Measurements from ENCODE around the gene MSANTD7. TPM values are rescaled to one million over a fixed set of nuclear protein-coding genes. Genes with fewer than 3 reads are reported as not detected.

The MSANTD7 gene, protein sequence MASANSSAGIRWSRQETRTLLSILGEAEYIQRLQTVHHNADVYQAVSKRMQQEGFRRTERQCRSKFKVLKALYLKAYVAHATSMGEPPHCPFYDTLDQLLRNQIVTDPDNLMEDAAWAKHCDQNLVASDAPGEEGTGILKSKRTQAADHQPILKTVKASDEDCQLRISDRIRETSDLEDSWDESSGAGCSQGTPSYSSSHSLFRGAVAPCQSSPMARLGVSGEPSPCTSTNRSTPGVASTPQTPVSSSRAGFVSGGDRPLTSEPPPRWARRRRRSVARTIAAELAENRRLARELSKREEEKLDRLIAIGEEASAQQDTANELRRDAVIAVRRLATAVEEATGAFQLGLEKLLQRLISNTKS
- total RNA-seq (10 to 100 TPM in 6 of 7 donors, 1 to 10 TPM in 1; 10.0 to 18.4 (median 12.8) TPM), polyA plus RNA-seq (1 to 10 TPM; 2.4 to 3.5 (median 2.9) TPM)
- long read RNA-seq, donor 1, full-length matches to known transcripts, result 2 of 2 reads
- long read RNA-seq, donor 1, partial matches to known transcripts, result 0 of 2 reads
- long read RNA-seq, donor 1, other reads (novel, unspliced or antisense), result 0 of 2 reads
- long read RNA-seq, donor 2, full-length matches to known transcripts, result 2 of 2 reads
- long read RNA-seq, donor 2, partial matches to known transcripts, result 0 of 2 reads
- long read RNA-seq, donor 2, other reads (novel, unspliced or antisense), result 0 of 2 reads

DNA sequence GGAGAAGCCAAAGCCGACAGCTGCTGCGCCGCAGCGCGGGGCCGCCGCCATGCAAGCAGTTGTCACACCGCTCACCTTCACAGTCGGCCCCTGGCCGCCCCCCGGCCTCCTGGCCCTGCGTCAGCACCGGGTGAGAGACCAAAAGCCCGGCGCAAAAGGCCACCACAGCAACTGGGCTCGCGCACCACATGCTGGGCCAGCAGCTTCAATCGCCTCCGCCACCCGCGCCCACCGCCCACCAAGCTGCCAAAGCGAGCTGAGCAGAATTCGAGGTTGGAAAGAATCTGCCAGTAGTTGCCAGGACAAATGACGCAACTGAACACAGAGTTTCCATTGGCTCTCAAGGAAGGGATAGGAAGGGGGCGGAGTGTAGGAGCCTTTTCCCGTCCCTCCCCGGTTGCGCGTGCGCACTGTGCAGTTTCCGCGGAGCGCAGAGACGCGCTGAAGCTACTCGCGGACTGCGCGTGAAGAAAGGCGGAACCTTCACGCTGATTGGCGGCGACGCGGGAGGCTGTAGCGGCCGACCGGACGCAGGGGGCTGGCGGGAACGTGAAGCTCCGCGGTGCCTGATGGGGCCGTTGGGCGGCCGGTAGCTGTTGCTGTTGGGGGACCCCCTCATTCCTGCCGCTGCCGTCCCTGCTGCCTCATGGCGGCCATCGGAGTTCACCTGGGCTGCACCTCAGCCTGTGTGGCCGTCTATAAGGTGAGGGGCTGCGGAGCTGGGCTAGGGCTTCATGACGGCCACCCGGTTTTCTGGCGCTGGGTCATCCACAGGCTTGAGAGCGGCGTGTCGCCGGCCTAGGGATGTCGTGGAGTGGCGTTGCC, at the start of gene MSANTD7, which contains the start of the genes CDNF and HSPA14:
Gene MSANTD7 (plus strand): TSS at position 550 of the 825 bp plus-strand sequence. CDS start 3,979 bp downstream, outside the sequence.
Gene CDNF (minus strand): TSS at position 281 of the 825 bp plus-strand sequence. CDS start 91 bp downstream, at position 190.
Gene HSPA14 (plus strand): TSS at position 550 of the 825 bp plus-strand sequence. CDS start 97 bp downstream, at position 647.
- intact Hi-C loops (cut with DNase I; ENCODE audit: low total_unique reads), result loop anchor here (5.0 kb wide), 1 partner anchor 301 kb away; no protein-coding TSS in a partner anchor
- Histone ChIP-seq H3K4me3 (peak within 1 kb of the TSS; percentile 75 to 98 (median 92)), H3K4me1 (peaks cover 10 to 39% (median 27%) of the 10 kb centered on the region in 6 donors), H3K36me3 (peaks cover 0 to 35% (median 17%) of the 10 kb centered on the region in 6 donors), H3K9me3 (no peaks in the 10 kb centered on the region), H3K27ac (peak within 1 kb of the TSS; percentile 80 to 96 (median 91)), H3K27me3 (replicated peaks in 1 of 7) (no peaks in the 10 kb centered on the region)
- TF ChIP-seq POLR2A (IDR thresholded peaks at IDR 0.05) (peak in 2 of 3 donors; percentile 74 to 84), POLR2AphosphoS5 (IDR thresholded peaks at IDR 0.05) (peak; percentile 88 to 98 (median 95))
- TF ChIP-seq, protein P1, sequence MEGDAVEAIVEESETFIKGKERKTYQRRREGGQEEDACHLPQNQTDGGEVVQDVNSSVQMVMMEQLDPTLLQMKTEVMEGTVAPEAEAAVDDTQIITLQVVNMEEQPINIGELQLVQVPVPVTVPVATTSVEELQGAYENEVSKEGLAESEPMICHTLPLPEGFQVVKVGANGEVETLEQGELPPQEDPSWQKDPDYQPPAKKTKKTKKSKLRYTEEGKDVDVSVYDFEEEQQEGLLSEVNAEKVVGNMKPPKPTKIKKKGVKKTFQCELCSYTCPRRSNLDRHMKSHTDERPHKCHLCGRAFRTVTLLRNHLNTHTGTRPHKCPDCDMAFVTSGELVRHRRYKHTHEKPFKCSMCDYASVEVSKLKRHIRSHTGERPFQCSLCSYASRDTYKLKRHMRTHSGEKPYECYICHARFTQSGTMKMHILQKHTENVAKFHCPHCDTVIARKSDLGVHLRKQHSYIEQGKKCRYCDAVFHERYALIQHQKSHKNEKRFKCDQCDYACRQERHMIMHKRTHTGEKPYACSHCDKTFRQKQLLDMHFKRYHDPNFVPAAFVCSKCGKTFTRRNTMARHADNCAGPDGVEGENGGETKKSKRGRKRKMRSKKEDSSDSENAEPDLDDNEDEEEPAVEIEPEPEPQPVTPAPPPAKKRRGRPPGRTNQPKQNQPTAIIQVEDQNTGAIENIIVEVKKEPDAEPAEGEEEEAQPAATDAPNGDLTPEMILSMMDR (IDR thresholded peaks at IDR 0.05 in 8 of 11, conservative IDR thresholded peaks at IDR 0.05 in 3 of 11), result peak in 6 of 11 experiments; percentile 13 to 48 (median 41)
- 0 to 1% (median 1%) methylated on average over 29 to 72 of the region's 72 CpGs for WGBS, 5 donors
- DNase-seq, result peak; percentile 100

DNA sequence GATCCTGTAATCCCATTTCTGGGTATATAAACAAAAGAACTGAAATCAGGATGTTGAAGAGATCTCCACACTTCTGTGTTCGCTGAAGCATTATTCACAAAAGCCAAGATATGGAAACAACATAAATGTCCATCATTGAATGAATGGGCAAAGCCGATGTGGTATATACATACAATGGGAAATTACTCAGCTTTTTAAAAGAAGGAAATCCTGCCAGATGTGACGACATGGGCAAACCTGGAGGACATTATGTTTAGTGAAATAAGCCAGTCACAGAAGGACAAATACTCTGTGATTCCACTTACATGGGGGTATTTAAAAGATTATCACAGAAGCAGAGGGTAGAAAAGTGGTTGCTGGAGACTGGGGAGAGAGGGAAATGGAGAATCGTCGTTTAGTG, 39.5 kb upstream of the MSANTD7 start:
- 17 to 33% (median 25%) methylated on average over 5 of the region's 5 CpGs for WGBS, 5 donors
- no peaks in the 10 kb centered on the region for H3K9me3 ChIP-seq
- H3K4me1 ChIP-seq, result peaks cover 0 to 21% (median 7%) of the 10 kb centered on the region in 6 donors
- no peaks in the 10 kb centered on the region for H3K27me3 ChIP-seq (replicated peaks in 1 of 7)
- intact Hi-C loops (cut with DNase I; ENCODE audit: low total_unique reads), result no loop called here
- no peak overlapping the region for H3K4me3 ChIP-seq
- H3K36me3 ChIP-seq, result no peaks in the 10 kb centered on the region
- no peak overlapping the region for H3K27ac ChIP-seq
- no peak for DNase-seq
- TF ChIP-seq, protein P1 (IDR thresholded peaks at IDR 0.05 in 8 of 11, conservative IDR thresholded peaks at IDR 0.05 in 3 of 11), result no peak
- TF ChIP-seq POLR2A (IDR thresholded peaks at IDR 0.05), result no peak
- no peak for TF ChIP-seq POLR2AphosphoS5 (IDR thresholded peaks at IDR 0.05)

DNA sequence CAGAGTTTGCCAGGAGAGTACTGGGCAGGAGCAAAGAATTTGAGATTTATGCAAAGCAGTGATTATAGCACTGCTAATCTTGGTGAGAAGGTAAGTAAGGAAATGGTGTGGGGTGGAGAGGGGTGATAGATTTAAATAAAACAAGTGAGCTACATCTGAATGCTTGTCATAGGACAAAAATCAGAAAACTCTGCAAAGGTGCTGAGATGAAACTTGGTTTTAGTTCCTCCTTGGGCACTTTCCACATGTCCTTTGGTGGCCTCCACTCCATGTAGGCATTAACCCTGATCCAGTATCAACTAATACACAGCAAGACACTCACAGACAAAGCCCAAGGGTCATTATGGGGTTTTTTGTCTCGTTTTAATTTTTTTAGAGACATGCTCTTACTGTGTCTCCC, 37.7 kb upstream of the MSANTD7 start:
- intact Hi-C loops (cut with DNase I; ENCODE audit: low total_unique reads), result no loop called here
- 55 to 74% (median 73%) methylated on average over 1 of the region's 1 CpG for WGBS, 5 donors
- H3K27me3 ChIP-seq (replicated peaks in 1 of 7), result no peaks in the 10 kb centered on the region
- peaks cover 0 to 21% (median 7%) of the 10 kb centered on the region in 6 donors for H3K4me1 ChIP-seq
- H3K27ac ChIP-seq, result no peak overlapping the region
- no peak for DNase-seq
- no peaks in the 10 kb centered on the region for H3K9me3 ChIP-seq
- no peak for TF ChIP-seq POLR2AphosphoS5 (IDR thresholded peaks at IDR 0.05)
- TF ChIP-seq, protein P1 (IDR thresholded peaks at IDR 0.05 in 8 of 11, conservative IDR thresholded peaks at IDR 0.05 in 3 of 11), result no peak
- no peak for TF ChIP-seq POLR2A (IDR thresholded peaks at IDR 0.05)
- H3K4me3 ChIP-seq, result no peak overlapping the region
- H3K36me3 ChIP-seq, result no peaks in the 10 kb centered on the region
